GM19328 (cell line): ENCODE data around the gene STOML3.
"Not testable (repeated sequence)": the region's sequence is repeated elsewhere in the genome, so short reads cannot be mapped to it uniquely, and the experiment has no call there.

Experiments used
- ATAC-seq: cut with Tn5 transposase; IDR thresholded peaks from one replicate; pipeline ENCODE4 v1.9.1; 2021; ENCODE audit warnings: mild to moderate bottlenecking, moderate library complexity; ENCODE audit not compliant: unreplicated experiment

Gene STOML3, protein sequence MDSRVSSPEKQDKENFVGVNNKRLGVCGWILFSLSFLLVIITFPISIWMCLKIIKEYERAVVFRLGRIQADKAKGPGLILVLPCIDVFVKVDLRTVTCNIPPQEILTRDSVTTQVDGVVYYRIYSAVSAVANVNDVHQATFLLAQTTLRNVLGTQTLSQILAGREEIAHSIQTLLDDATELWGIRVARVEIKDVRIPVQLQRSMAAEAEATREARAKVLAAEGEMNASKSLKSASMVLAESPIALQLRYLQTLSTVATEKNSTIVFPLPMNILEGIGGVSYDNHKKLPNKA

DNA sequence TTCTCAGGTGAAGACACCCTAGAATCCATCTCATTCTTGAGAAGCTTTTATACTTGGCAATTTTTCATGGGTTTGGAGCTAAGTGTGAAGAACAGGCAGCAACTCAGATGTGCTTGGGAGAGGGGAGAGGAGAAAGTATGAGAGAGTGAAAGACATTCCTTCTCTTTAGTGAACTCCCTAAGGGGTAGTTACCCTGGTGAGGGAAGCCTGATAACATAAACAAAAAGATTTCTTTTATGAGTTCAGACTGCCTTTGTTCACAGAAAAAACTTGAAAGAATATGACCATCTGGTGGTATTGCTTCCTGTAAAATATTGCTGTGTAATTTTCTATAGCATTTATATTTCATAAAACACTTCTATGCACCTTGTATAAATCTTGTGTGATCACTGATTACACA, at the start of gene STOML3:
Gene STOML3, minus strand, starts transcription at position 139 of the 400 bp plus-strand sequence. Its CDS starts 110 bp downstream, at position 29.
- ATAC-seq = no peak

DNA sequence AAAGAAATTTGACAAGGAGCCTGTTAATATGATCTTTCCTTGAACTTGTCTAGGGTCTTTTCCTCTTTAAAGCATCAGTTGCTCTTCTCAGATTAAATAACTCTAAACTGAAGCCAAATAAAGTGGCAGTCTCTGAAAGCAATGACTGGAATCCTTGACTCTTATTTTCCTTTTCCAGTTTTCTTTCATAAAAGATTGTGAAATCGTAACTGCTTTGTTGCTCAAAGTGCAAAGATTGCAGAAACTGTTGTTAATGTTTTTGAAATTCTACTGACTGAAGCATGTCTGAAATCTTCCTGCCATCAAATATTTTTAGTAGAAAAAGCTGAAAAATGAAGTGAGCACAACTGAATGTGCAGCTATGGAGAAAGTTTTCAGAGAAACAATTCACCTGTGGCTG, 49.6 kb upstream of the STOML3 start:
- no peak for ATAC-seq

DNA sequence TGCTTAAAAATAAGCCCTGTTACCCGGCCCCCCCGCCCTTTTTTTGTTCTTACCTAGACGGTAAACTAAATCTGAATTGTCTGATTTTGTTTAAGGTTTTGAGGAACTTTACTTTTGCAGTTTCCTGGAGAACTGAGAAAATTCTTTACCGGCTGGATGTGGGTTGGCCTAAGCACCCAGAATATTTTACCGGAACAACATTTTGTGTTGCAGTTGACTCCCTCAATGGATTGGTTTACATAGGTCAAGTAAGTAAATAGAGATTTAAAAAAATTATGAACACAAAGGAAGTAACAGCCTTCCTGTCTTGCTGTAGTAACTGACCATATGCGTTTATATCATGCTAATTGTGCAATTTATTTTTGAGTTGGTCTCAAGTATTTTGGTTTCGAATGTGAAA, 48.4 kb upstream of the STOML3 start:
- no peak for ATAC-seq

DNA sequence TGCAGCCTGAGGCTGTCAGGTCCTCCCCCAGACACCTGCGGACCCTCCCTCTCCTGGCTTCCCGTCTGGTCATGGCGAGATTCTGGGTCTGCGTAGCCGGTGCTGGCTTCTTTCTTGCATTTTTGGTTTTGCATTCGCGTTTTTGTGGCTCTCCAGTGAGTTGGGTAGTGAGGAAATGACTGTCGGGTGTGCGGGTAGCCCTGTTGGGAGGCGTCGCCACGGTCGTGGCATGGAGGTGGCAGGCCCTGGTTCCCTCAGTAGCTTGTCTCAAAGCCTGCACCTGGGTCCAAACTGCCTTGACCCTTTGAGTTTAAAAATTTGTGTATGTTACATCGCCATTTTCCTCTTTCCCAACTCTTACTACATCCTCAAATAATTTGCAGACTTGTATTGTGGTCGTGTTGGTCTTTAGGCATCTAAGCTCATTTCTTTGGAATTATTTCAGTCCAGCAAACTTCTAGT, 48.0 kb upstream of the STOML3 start:
- ATAC-seq = peak; percentile 32

DNA sequence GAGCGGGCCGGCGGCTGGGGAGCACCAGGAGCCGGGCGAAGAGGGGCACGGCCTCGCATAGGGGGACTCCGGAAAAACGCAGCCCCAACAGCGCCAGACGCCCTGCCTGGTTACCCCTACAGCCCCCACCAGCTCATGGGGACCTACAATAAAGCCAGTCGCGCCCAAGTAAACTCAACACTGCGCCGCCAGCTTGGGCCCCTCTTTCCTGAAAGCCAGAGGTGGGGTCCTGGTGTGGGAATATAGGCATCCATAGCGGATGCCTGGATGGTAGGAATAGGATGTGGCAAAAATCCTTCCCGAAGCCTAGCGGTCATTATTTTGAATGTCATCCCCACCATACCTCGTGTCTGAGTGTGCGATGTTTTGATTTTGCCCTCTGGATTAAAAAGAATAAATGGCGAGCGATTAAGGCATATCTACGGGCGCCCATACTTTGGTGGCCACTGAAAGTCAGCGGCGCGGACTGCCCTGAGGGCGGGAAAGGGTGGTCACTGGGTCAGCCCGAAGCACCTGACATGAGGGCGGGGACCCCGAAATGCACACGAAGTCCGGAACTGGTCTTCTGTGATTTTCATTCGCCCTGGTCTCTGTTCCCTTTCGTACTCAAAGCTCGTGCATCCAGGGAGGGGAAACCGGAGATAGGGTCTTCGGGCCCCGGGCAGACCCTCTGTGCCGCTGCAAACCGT, 47.4 kb upstream of the STOML3 start, which contains the start of the genes NHLRC3 and PROSER1:
Gene NHLRC3, plus strand, starts transcription at position 577 of the 689 bp plus-strand sequence. CDS start 184 bp downstream, outside the sequence.
Gene PROSER1, minus strand, starts transcription at position 210 of the 689 bp plus-strand sequence. CDS start 847 bp downstream, outside the sequence.
- peak; percentile 67 for ATAC-seq

DNA sequence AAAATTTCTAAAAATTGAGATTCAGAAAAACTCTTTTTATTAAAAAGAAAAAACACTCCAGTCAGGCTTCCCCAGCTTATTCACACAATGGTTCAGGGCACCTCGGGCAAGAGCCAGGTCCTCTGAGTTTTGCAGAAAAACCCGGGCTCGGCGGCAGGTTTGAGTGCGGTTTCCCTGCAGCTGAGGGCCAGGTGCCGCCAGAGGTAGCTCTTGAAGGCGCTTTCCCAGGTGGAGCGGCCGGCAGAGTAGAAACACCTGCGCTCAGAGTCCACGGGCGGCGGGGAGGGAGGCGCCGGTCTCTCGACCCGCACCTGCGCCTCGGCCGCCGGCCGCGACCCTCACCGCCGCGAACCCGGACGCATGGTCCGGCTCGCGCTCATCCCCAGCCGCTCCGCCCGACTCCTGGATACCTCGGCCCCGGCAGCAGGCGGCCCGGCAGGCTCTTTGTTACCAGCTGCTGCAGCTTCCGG, 46.8 kb upstream of the STOML3 start:
- no peak for ATAC-seq

DNA sequence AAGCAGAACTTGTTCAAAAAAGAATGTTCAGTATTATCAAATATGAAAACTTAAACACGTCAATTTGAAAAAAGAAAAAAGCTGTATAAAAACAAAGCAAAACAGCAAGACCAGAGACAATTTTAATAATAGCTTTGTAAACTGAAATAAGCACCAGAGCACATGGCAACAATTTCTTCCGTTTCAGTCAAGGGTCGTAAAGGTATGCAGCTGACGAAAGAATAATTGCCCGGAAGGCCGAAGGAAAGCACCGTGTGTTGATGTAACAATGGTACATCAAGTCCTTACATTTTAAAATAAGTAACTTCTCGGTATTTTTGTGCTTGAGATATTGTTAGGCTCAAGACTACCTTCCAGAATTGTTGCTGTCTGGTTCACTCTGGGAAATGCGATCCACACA, 45.6 kb upstream of the STOML3 start:
- ATAC-seq = no peak

DNA sequence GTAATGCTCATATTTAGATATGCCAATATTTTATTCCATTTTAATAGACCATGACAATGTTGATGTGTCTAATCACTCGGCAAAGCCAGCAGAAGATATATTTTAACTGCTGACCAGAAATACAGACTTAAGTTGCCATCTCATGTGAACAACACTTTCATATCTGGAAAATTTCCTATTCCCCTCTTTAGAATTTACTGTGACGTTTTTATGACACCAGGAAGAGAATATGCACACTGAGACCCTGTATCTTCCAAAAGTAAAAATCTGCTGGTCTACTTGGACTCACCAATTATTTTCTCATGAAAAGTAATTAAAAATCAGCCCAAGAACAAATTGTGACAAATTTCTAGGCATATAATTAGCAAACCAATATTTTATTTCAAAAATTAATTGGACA, 45.2 kb upstream of the STOML3 start:
- ATAC-seq = no peak

DNA sequence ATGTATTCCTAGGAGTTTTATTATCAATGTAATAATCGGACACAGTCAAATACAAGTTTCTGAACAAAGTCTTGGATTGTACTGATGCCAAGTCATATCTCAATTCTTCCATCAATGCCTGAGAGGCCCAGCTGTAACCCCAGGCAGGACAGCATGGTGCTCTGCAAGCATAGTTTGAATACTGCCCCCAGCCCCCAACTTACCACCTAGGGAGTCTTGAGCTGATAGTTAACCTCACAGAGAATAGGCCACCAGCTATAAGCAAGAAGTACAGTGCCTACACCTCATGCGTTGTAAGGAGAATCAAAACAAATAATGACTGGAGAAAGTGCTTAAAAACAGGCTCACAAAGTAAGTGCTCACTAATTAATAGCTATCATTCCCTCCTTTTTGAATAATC, 44.6 kb upstream of the STOML3 start:
- ATAC-seq = no peak

DNA sequence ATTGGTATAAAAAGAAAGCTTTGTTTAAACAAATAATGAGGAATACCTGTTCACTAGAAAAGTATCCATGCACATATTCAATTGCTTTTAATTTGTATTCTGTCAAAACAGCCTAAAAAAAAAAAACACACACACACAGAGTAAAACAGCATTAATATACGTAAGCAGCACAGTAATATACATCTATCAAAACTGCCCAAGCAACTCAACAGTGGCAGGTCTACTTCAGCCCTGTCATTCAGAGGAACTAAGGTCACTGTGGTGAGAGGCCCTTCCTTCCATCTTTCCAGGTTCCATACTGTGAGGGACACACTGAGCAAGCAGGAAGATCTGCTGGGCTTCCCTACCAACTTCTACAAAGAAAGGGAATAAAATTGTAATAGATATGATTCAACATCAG, 43.5 kb upstream of the STOML3 start:
- ATAC-seq = no peak

DNA sequence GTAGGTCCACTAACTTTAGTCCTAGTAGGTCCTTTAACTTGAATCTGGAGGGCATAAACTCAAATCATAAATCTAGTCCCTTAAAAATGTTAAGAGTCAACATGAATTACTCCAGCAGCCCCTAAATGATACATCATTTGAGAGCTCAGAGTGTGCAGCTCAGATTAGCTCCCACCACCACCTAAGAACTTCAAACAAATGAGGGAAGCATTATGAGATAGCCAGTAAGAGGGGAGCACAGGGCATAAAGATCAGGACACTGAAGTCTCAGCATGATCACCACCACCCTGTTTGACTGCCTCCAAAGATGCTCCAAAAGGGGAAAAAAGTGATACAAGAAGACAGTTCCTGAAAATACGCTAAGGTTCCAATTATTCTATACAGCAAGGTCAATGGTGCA, 41.5 kb upstream of the STOML3 start:
- ATAC-seq = no peak

DNA sequence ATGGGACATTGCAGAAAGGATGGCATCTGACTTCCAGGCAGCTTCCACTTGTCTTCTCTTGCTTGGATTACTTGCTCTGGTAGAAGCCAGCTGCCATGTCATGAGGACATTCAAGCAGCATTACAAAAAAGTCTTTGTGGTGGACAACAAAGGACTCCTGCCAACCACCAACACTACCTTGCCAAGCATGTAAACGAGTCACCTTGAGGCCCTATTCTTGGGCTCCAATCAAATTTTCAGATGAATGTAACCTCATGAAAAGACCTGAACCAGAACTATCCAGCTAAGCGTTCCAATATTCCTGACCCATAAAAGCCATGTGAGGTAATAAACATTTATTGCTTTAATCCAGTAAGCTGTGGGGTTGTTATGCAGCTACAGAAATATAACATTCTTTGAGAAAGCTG, 34.8 kb upstream of the STOML3 start:
- no peak for ATAC-seq

DNA sequence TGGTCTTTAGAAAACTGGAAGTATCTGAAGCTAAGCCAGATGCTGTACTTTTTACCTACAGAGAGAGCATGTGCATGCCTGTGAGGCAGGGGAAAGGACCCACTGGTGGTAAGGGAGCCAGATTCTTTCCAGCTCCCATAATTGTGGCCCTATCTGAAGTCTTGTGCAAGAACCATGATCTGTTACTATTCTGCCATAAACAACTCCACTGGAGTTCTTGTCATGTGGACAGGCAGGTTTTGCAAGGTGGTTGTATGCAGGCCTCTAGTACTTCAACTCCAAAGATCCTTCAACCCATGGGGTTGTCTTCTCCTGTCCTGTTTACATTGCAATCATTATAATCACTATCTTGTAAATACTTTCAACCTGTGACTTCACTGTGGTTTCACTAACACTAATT, 33.1 kb upstream of the STOML3 start:
- no peak for ATAC-seq

DNA sequence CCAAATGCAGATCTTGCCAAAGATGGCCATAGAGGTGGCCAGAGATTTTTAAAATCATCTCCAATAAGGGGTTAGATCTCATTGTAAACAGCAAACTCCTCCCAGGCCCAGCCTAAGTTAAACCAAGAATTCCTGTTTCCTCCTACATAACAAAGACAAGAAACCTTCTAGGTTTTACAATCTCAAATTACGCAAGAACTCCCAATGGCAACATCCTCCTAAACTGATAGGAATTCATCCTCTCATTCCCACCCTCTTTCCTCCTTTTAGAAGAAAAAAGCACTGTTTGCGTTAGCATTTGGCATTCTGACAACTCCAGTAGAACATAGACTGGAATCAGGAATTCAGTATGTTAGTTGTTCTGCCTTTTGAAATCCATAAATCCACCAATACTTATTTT, 32.7 kb upstream of the STOML3 start:
- ATAC-seq = no peak

DNA sequence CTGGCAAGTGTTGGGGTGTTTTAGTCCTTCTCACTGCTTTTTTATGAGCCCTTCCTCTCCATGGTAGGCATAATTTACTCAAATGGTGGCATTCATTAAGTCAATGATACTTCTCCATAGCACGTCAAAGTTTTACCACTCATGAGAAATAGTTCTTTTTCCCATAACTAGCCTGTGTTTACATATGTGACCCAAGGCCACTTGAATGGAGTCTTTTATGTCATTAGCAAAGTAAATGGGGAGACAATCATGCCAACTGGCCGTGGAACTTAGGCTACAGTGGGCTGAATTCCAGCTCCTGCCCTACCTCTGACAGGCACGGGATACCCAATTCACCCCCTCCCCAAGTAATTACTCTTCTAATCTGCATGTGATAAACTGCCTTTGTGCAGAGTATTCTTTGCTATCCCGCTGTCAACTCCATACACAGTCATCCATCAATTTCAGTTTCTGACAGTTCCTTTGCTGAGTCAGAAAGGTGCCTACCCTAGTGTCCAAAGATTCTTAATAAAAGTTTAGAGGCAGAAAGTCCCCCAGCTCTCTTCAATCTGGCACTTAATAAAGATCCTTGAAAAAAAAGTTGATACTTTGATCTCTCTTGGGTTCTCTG, 30.3 kb upstream of the STOML3 start:
- no peak for ATAC-seq

DNA sequence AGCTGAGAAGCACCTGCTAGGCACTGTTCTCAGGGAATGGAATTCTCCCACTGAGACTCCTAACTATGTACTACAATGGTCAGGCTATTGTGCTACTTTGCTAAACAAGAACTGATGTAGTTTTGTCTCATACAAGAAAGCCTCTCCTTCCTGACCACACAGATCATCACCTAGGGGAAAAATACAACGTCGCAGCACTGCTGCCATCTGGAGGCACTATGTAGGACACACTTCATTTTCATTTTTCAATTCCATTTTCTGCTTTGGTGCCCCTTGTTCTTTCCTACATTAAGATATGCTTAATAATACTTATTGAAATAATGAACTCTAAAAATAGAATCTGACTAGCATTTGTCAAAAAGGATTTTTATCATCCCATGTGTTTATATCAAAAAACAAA, 26.2 kb upstream of the STOML3 start:
- ATAC-seq = peak; percentile 71

DNA sequence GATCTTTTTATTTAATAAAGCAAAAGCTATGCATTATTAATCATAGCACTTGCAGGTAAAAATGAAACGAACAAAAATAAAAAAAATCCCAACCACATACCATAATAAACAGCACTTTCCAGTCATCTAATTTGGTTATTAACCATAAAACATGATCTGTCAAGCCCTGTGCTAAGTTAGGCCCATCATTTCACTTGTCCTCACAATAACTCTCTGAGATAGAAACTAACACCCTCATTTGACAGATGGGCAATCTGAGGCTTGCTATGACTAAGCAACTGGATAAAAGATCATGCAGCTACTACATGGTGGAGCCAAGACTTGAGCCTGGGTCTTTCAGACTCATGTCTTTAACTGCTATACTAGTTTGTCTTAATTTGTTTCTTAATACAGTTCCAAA, 25.5 kb upstream of the STOML3 start:
- no peak for ATAC-seq

DNA sequence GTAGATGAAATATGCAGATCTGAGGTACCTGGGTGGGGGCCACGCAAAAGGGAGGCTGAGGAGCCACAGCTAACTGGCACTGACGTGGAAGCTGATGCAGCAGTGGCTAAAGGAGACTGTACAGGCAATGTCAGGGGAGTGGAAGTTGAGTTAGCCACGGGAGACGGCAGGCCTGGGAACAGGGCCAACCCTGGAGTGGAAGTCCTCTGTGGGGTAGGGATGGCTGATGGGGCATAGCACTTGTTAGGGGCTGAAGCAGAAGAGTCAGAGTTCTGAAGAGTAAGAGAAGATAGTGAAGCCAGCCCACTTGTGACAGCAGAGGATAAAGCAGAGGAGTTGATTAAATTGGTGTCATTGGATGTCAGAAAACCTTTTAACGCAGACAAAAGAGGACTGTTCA, 22.8 kb upstream of the STOML3 start:
- ATAC-seq = no peak

DNA sequence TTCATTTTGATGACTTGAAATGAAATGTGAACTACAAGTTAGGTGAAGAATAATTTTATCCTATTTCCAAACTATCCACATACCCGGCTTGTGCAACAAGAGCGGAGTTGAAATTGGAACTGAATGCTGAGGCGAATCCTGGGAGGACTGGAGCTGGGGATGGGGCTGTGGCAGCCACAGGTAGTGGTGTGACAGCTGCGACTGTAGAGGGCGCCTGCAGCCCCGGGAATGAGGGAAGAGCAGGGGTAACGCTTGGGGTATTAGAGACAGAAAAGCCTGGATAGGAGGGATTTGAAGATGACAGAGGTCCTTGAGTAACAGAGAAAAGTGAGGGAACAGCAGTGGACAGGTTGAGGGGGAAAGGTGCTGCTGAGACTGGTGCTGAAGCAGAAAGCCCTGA, 22.0 kb upstream of the STOML3 start:
- no peak for ATAC-seq

DNA sequence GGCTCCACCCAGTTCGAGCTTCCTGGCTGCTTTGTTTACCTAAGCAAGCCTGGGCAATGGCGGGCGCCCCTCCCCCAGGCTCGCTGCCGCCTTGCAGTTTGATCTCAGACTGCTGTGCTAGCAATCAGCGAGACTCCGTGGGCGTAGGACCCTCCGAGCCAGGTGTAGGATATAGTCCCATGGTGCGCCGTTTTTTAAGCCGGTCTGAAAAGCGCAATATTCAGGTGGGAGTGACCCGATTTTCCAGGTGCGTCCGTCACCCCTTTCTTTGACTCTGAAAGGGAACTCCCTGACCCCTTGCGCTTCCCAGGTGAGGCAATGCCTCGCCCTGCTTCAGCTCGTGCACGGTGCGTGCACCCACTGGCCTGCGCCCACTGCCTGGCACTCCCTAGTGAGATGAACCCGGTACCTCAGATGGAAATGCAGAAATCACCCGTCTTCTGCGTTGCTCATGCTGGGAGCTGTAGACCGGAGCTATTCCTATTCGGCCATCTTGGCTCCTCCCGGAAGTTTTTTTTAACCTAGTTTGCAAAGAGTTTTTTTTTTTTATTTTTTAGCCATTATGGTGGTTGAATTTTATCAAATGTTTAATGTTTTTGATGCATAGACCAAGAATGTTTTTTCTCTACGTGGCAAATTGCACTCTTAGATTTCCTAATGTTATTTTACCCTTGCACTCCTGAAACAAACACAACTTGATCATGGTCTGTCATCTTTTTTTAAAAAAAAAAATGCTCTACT, 15.9 kb upstream of the STOML3 start:
- ATAC-seq = not testable (repeated sequence)

DNA sequence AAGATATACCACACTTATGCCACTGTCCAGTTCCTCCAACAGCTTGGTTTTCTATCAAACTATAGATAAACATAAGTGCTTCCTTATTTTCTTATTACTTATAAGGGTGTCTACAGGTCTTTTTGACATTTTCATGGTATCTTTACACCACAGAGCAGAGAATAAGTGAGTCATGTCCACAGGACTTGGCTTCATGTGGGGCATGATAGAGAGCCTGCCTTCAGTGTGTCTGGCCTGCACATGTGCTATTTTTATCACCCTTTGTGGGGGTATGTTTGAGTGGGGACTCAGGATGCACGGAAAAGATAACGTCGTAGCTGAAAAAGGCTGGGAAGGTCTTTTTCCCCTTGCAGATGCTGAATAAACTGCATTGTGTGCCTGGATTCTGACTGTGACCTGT, 8.1 kb upstream of the STOML3 start:
- no peak for ATAC-seq
